A204.1 (cell line): ENCODE data around the gene ITPKB.

Experiments used
- FAIRE-seq: peaks from 2 replicates; lab custom pipeline; 2012; peaks lifted over from hg19 to GRCh38; lab: Jason Lieb, UNC

The ITPKB gene

DNA sequence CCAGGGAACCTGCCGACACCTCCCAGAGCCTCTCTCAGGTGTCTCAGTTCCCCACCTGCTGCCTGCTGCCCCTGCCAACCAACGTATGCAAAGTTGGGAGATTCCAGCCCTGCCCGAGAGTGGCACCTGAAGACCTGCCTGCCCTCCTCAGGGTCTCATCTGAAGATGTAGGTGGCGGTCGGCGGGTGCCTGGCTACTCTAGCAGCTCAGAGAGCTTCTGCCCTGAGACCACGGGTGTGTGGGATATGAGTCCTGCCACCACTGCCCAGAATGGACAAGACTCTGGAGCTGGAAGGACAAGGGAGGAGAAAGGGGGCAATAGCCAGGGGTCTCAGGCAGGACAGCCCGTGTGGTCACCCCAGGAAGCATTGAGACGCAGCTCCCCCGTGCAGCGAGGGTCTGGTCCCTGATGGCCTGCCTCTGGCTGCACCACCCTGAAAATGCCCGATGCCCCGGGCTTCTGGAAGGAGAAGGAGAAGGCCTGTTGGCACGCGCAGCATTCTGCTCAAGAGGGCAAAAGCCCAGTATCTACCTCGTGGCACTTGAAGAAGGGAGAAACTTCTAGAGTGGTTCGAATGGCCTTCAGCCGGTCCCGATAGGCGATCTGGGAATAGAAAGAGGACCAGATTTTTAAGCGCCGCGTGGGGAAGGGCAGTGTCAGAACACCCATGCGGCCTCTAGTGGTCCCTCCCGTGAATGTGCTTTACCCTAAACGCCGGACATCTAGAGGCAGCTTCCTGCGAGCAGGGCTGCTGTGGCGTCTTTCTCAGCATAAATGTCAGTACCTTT is 101.7 kb downstream of the ITPKB start:
- FAIRE-seq = no peak

DNA sequence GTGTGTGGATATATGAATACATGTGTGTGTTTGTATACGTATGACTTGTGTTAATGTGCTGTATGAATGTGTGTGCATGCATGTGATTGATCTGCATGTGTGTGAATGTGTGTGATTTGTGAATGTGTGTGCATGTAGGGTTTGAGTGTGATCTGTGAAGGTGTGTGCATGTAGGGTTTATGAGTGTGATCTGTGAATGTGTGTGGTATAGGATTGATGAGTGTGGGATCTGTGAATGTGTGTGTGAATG is 102.3 kb downstream of the ITPKB start:
- FAIRE-seq = no peak

DNA sequence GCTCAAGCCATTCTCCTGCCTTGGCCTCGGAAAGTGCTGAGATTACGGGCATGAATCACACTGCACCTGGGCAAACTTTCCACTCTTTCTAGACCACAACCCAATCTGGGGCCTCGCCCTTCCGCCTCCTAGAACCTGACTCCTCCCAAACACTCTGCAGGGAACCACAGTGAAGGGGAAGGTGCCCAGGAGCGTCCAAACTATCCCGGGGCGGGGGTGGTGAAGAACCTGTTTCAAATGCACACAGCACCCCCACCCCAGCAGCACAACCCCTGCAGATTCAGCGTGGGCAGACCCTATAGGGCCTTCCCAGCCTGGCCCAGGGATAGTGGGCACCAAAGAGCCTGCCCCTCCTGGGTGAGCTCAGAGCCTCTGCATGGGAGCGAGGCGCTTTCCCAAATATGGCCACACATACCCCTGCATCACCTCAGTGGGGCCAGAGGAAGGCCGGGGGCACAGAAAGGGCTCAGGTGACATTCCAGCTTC is 103.6 kb downstream of the ITPKB start:
- FAIRE-seq = no peak

DNA sequence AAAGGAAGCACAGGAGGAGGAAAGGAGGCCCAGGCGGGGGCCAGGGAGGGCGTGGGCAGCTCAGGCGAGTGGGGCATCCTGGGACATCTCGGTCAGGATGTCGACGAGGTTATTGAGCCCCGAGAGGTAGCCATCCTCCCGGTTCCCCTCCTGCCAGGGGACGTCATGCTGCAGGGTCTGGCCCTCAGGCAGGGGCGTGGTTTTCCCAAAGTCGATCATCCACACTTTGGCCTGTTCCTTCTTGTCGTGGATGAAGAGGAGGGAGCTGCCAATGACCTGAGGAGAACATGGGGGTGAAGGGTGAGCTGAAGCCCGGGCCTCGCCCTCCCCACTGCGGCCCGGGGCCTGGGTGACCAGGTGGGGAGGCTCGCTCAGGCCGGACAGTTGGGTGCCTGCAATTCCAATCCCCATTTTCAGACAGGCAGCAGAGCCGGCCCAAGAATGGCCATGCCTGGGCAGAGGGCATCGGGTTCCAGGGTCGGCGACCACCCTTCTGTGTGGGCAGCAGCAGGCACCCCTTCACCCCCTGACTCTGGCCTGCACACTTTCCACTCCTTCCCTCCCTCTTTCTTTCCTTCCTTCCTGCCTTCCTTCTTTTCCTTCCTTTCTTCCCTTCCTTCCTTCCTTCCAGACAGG is 104.4 kb downstream of the ITPKB start:
- no peak for FAIRE-seq

DNA sequence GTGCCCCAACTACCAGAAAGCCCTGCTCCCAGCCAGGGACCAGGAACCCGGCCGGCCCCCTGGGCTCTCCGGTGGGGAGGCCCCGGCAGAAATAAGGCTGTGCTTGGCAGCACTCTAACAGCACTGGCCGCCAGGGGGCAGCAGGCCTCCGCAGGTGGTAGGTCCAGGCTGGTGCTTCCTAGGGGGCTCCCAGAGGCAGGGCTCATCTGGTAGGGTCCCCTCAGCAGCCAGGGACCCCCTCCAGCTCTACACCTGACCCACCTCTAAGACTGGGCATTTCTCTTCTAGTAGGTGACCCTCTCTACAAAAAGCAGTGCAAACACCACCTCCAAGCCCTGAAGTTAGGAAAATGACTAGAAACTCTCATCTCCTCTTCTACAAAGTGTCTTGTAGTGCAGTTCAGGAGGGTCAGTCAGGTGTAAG is 104.9 kb downstream of the ITPKB start:
- FAIRE-seq = no peak

DNA sequence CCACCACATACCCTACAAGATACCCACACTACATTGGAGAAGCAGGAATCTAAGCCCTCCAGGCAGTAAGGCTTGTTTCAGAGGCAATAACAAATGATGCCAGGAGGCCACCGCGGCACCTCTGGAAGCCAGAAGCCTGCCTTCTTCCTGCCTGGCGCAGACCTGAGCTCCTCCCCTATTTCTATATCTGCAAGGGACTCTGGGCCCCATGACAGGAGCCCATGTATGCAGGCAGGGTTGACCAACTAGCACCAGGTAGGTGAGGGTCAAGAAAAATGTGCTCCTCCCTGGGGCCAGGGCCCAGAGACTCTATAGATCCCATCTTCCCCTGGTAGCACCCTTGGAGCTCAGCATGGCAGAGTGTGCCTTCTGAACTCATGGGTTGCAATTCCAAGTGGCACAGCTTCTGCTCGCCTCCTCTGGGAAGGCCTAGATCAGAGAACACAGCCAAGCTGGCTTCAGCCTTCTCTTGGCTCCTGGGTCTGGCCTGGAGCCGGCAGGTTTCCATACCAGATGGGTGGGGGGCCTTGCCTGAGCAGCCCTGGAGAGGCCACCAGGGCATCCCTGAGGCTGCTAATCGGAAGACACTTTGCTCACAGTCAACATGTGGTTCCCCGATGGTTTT is 105.4 kb downstream of the ITPKB start:
- no peak for FAIRE-seq

DNA sequence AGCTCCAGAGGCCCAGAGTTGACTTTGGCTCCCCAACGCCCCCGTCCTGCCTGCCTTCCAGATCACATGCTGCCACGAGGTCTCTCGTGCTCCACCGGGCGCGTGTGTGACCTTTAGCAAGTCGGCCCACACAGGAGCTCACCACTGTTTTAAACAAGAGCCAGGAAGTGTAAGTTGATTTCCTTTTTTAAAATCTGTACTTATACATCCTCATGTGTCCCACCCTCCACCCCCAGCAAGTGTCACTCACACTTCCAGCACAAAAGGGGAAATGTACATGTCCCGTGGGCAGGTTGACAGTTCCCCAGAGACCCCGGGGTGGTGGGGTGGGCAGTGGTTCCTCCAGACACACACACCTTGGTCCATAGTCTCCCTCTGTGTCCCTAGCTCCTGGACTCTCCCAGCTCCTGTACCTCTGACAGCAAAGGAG is 106.1 kb downstream of the ITPKB start:
- FAIRE-seq = no peak

DNA sequence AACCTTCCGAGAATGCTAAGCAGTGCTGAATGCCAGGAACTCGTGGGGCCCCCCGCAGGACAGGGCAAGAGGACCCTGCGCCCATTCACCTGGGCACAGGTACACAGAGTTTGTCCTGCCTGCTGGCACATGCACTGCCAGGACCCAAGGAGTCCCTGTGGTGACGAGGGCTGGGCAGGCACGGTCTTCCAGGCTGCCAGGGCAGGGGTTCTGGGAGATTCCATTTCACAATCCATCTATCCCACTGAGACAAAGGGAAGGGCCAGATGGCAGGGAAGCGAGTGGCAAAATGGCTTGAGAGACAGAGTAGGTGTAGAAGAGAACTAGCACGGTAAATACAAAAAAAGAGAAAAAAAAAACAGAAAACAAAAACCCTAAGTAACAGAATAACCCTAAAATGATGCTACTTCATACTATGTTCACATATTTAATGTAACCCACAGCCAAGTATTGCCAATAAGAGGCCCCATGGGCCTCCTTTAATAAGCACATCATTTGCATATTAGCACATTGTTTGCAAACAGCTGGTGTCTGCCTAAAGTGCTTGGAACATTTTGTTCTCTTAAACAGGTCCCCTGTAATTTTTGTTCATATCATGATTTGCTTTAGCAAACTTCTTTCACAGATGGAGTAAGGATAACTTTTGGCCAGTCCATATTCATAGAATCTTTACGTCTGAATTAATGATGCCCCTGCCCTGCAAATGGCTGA is 106.8 kb downstream of the ITPKB start:
- no peak for FAIRE-seq

DNA sequence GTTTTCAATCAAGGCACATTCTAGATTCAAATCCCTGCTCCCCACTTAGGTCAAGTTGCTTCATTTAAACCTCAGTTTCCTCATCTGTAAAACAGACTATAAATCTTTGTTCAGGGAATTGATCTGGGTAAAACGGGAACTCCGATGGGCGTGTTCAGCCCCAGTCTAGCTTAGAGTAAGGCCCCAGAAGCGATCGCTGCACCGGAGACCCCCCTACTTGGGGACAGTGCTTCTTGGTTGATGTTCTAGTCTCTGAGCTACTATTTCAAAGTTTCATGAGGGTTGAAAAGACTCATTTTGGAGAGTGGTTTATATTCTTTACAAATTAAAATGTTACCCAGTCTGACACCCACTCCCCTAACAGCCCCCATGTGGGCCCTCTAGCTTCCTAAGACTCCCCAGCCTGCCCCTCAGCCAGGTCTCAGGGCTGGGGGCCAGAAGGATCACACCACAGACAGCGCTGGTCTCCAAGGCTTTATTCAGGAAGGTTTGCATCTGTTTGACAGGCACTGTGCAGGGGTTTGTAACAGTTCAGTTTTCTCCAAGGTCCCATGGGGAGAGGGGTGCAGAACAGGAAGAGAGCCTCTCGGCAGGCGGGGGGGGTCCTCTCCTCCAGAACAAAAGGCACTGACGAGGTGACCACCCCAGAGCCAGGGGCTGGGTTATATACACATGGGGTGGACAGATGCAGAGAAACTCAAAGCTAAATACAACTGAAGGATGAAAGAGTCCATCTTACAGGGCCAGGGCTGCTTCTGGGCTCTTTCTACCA is 107.7 kb downstream of the ITPKB start:
- FAIRE-seq = no peak

DNA sequence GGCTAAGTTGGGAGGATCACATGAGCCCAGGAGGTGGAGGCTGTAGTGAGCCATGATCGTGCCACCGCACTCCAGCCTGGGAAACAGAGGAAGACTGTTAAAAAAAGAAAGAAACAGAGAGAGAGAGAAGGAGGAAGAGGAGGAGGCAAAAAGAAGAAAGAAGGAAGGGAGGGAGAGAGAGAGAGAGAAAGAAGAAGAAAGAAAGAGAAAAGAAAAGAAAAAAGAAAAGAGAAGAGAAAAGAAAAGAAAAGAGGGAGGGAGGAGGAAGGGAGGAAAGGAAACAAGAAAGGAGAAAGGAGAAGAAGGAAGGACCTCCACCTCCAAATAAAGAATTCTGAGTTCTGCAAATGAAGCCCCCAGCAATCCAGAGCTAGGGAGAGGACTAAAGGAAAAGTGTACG is 108.5 kb downstream of the ITPKB start:
- FAIRE-seq = no peak

DNA sequence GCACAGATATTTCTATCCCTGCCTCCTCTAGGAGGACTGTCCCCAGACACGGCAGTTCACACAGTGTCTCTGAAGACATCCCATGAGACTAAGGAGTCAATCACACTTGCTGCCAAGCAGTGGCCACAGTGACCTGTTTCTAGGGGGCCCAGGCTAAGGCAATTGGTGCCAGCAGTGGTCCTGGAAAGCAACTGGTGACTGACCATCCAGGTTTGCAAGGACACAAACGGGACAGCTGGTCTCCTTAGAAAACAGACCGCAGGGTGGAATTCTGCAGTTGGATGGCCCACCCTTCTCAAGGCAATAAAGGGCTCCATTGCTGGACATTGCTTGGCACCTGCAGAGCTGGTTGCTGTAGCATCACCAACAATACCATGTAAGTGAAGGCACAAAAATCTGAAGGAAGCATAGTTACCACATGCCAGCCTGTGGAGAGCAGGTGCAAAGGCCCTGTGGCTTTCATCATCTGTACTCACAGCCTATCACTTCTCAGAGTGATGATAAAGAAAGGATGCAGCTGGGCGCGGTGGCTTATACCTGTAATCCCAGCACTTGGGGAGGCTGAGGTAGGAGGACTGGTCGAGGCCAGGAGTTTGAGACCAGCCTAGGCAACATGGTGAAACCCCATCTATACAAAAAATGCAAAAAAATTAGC is 109.1 kb downstream of the ITPKB start:
- no peak for FAIRE-seq

DNA sequence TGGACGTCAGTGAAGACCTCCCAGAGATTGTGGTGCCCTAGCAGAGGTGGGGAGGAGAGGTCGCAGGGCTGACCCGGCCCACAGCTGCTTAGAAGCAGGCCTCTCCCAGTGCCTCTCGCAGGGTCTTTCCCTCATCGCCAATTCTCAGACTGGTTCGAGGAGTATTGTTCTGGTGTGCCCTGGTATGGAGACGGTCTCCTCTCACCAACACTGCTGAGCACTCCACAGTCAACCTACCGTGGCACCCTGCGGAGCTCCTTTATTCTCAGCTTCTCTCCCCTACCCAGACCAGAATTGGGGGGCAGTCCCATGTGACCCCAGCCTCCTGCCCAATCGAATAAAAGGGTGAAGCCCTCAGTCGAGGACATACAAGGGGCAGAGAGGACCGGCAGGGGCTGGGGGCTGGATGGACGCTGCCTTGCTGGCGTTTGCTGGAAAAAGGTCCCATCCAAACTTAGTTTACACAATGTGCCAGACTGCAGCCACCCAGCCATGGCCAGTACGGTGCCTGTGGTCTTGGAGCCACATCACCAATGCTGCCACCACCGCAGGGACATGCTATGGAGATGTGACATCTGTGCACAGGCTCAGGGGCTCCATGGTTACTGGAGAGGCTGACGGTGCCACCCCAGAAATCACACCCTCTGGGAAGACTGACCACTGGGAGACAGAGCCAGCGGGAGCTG is 109.7 kb downstream of the ITPKB start:
- no peak for FAIRE-seq

DNA sequence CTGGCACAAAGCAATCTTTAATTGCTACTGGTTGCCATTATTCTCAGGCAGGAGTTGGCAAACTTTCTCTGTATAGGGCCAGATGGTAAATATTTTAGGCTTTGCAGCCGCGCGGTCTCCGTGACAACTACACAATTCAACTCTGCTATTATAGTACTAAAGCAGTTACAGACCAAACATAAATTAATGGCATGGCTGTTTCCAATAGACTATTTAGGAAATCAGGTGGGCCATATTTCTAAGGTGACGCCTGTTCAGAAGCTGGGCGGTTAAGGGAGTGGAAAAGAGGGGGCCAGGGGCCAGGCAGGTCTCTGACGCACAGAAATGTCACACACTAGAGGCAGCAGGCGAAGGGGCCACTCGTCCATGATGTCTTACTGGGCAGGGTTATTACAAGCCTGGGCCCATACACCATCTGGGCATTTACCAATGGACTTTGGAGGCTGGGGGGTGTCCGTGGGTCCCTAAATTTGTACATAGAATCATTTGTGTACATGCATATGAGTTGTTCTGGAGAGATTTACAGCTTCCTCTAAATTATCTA is 110.4 kb downstream of the ITPKB start:
- no peak for FAIRE-seq

DNA sequence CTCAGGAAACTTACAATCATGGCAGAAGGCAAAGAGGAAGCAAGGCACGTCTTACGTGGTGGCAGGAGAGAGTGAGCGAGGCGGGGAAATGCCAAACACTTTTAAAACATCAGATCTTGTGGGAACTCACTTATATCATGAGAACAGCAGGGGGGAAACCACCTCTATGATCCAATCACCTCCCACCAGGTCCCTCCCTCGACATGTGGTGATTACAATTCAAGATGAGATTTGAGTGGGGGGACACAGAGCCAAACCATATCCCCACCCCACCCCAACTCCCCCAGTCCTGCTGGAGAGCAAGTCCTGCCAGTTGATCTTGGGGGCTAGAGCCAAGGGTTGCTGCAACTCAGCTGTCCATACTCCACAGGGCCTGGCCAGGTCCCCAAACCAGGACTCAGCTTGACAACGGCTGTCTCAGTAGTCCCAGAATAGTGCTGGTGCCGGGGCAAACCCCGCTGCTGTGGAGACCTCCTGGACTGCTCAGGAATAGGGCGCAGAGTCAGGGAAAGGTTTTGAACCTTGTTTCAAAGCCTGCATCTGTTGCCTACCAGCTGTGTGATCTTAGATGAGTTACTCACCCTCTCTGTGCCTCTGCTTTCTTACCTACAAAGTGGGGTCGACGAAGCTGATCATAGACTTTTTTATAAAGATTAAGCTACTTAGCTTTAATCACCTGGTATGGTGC is 111.0 kb downstream of the ITPKB start:
- no peak for FAIRE-seq

DNA sequence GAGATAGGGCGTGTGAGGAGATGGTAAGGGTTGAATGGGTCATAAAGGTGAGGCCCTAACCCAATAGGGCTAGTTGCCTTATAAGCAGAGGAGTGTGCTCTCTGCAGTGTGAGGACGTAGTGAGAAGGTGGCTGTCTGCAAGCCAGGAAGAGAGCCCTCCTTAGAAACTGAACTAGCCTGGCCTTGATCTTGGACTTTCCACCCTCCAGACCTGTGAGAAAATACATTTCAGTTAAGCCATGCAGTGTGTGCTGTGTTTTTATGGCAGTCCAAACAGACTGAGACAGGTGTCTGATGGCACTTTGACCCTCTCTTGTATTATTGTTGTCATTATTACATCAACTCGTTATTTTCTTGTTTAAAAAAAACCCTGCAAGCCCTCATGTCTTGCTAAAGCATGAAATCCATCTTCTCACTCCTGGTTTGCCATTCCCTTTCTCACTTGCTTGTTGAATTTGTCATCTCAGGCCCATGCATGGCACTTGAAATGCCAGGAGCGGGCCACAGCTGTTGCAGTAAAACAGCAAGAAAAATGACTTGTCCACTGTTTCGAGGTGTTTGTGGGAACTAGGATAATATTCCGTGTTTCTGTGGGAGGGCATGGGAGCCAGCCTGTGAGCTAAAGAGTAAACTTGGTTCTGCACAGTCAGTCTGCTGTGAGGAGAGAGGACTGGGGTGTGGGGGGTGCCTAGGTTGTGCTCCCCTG is 111.9 kb downstream of the ITPKB start:
- FAIRE-seq = no peak

DNA sequence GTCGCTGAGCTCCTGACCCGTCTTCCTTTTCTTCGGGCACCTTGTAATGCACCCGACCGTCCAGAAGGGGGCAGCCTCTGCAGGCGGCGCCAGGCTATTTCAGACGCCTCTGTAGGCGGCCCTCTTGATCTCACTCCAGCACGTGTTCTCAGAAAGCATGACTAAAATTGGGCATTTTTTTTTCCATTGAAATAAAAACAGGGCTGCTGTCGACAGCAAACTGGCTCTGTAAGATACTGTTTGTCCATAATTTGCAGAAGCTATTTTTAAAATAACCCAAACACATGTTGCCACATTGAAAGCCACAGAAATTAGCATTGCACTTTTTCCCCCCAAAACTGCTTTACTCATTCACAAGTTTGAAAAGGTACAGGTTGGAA is 112.5 kb downstream of the ITPKB start:
- FAIRE-seq = no peak

DNA sequence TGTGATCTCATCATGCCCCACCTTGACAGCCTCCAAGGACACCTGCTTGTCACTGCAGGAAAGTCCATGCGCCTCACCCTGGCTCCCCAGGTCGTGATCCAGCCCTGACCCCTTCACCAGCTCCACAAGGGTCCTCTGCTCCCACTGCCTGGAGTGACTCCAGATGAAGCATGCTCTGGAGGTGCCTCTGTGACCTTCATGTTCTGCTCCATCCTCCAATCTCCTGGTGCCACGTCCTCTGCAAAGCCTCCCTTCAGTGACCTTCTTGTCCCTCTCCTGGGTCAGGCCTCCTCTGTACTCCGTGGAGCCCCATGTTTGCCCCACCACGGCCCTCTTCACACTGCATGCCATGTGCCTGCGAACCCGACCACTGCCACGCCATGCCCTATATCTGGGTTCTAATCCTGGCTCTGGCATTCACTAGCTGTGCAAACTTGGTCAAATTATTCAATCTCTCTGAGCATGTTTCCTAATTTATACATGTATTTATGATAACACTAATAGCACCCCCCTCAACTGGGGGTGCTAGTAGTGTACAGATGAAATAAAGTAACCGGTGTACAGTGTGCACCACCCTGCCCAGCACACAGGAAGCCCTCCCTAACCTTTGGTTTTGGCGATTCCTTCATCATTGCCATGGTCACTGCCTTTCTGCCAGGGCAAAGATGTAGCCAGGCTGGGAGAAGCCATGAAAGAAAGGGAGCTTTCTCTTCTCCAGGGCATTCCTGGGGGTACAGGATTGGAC is 113.1 kb downstream of the ITPKB start:
- FAIRE-seq = no peak

DNA sequence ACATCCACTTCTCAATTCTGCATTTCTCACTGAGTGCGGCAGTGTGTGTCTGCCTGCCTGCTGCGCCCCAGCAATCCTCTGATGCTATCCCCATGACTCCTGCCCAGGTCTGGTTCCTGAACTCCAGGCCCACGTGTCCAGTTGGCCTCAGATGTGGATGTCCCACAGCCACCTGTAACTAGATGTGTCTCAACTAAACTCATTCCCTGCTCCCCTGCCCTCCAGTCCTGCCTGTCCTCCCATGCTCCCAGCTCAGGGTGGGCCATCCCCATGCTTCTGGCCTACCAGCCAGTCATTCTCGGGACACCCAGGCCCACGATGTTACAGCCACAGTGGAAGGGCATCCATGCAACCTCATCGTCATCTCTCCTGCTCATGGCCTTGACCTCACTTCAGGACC is 113.8 kb downstream of the ITPKB start:
- no peak for FAIRE-seq

DNA sequence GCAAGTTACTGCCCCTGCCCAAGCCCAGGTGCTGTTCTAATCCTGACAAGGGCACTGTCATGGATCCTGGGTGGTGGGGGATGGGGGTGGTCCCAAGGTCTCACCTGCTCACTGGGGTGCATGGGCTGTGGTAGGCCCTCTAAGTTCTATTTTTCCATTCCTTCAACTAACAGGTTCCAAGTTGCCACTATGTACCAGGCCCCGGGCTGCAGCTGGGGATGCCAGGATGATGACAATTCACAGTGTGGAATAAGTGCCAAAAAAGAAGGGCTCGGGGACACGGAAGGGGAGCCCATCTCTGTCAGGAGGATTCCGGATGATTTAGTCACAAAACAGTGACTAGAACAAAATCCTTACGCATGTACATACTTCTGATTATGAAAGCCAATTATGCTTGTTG is 114.6 kb downstream of the ITPKB start:
- FAIRE-seq = no peak
